HG03575 (cell line): ENCODE measurements around the gene CCNA1.

Experiments
- ATAC-seq: cut with Tn5 transposase; IDR thresholded peaks from one replicate; pipeline ENCODE4 v1.9.1; 2021; ENCODE audit not compliant: unreplicated experiment, insufficient number of reproducible peaks, low FRiP score; ENCODE audit errors: extremely low read depth

The CCNA1 gene

DNA sequence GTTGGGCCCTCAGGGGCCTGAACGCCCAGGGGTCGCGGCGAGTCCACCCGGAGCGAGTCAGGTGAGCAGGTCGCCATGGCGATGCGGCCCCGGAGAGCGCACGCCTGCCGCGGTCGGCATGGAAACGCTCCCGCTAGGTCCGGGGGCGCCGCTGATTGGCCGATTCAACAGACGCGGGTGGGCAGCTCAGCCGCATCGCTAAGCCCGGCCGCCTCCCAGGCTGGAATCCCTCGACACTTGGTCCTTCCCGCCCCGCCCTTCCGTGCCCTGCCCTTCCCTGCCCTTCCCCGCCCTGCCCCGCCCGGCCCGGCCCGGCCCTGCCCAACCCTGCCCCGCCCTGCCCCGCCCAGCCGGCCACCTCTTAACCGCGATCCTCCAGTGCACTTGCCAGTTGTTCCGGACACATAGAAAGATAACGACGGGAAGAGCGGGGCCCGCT is at the start of gene CCNA1:
CCNA1 (plus strand) TSS at position 390 of the 439 bp plus-strand sequence. CDS start 562 bp downstream, outside the sequence.
- no peak for ATAC-seq

DNA sequence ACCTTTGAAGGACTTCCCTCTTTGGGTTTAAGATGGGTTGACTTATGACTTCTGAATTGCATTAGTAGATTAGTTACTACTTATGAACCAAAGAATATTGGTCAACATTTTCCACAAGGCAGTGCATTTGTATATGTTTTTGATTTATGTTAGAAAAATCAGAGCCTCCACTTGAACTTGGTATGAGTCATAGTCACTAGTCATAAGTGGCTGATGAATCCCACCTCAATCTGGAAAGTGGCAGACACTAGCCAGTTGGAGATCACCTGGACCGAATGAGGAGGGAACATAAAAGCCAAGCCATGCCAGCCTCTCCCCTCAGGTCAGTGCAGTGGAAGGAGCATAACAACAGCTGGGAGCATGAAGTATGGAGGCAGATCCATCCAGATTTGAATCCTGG is 46.8 kb upstream of the CCNA1 start:
- no peak for ATAC-seq

DNA sequence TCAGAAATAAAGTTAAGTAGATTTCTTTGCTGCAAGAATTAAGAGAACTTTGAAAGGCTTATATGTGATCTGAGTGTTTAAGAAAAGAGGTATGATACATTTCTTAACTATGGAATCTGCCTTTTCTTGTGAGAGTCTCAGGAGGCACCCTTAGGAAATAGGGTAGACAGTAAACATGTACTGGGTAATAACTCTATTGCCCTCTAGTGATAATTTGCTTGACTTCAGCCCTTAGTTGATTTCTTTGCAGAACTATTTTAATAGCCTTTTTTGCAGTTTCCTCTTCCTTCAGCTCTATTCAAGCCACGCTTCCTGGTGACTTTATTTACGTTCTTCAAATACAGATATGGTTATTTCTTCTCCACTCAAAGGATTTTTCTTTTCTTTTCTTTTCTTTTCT is 37.0 kb upstream of the CCNA1 start:
- no peak for ATAC-seq

DNA sequence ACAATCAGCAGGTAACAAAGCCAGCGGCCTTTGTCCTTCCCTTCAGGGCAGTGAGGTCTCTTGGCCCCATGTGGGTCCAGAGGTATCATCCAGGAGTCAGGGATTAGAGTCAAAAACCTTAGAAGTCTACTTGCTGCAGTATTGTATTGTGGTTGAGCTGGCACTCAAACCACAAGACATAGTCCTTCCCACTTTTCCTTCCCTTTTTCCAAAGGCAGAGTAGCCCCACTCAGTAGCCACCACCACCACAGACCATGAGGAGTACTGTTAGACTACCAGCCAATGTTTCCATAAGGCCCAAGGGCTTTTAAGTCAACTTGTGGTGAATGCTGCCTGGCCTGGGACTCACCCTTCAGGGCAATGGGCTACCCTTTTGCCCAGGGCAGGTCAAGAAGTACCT is 27.1 kb upstream of the CCNA1 start:
- ATAC-seq: no peak

DNA sequence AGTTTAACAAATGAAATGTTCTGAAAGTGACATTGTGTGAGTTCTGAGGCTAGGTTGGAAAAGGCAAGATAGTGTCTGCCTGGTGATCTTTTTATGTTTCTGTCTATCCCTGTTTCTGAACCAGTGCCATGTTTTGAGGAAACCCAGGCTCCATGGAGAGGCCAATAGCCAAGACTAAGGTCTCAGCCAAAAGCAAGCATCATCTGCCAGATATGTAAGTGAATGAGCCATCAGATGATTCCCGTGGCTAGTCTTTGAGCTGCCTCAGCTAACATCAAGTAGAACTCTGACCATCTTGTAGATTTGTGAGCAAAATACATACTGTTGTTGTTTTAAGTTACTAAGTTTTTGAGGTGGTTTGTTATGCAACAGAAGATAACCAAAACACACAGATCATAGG is 19.6 kb upstream of the CCNA1 start:
- ATAC-seq: no peak

DNA sequence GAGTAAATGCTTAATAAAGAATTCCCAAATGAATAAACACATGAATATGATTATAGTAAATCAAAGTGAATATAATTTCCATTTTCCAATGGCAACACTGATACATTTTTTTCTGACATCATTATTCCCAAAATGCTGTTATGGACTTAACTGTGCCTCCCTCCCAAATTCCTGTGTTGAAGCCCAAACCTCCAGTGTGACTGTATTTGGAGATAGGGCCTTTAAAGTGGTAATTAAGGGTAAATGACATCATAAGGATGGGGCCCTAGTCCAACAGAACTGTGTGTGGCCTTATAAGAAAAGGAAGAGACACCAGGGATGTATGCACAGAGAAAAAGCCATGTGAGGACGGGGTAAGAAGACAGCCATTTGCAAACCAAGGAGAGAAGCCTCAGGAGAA is 19.1 kb upstream of the CCNA1 start:
- no peak for ATAC-seq

DNA sequence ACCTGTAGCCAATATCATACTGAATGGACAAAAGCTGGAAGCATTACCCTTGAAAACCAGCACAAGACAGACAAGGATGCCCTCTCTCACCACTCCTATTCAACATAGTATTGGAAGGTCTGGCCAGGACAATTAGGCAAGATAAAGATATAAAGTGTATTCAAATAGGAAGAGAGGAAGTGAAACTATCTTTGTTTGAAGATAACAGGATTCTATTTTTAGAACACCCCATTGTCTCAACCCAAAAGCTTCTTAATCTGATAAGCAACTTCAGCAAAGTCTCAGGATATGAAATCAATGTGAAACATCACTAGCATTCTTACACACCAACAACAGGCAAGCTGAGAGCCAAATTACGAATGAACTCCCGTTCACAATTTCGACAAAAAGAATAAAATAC is 17.8 kb upstream of the CCNA1 start:
- no peak for ATAC-seq

DNA sequence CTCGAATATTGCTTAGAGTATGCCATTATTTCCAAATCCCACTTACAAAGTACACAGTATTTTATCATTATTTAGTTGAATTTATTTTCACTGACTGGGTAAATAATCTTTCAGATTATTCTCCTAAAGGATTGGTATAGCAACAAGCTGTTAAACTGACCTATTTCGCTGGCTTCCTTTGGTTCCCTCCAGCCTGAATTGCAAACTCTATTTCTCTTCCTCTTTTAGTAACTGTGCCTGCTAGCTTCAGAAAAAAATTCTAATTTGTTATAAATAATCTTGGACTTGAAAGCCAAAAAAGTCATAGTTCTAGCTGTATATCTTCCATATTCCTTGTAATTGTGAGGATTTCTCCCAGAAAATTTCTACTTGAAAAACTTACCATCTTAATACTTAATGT is 15.0 kb upstream of the CCNA1 start:
- ATAC-seq: no peak

DNA sequence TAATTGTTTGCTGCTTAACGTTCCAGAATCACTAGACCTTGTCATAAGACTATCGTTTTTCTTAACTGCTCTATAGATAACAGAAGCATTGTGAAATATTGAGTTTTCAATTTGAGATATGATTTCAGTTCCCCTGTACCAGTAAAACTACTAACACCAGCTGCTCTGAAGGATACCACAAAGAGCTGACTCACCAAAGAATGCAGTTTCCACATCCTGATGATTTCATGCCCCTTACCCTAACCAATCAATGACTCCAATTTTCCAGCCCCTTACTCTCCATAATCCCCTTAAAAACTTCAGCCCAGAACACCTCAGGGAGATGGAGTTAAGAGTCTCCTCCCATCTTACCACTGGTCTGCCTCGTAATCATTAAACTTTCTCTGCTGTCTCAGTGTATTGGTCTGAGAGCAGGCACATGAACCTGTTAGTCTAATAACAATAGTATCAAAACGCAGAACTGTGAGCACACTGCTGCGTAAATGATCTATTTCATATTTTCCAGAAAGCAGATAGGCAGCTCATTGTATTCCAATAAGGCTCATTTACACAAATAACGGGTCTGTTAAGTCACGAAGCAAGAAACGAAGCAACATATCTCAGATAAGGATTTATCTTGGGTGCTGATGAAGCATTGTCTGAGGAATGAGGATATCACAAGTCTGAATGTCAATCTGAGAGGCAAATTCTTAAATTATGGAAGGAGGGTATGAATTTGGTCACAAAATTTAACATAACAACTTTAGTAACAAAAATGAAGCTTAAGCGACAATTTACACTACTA is 14.1 kb upstream of the CCNA1 start:
- ATAC-seq: peak; percentile 79

DNA sequence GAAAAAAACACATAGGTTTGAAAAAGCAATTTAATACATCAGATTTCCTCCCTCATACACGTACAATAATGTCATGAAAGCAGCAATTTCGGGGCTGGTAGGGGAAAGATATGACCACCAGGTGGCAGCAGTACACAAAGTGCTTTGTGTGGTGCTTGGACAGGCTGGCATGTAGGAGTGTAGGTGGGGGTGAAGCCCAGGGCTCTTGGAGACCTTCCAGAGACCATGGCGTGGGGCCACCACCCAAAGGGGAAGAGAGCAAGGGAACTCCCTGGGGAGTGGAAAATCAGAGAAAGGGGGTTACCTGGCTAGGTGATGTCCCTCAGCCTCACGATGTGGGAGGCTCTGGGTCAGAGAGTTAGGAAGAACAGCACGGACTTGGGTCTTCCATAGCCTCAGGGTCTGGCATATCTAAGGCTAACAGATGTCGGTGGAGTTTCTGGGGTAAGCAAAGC is 11.8 kb upstream of the CCNA1 start:
- ATAC-seq: no peak

DNA sequence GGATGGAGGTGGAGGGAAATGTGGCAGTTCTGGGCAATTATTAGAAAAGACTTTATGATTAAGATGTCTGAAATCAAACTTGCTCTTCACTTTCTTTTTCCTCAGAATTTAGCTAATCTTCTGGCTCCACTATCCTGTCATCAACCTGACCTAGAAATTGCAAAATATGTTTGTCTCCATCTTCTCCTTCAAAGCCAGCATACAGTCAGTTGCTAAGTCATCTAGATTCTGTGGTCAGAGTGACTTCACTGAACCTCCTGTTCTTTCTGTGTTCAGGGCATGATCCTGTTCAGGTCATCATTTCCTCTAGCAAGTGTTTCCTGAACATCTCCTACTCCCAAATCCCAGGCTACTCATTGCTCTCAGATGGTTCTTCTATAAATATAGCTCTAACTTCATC is 10.8 kb upstream of the CCNA1 start:
- no peak for ATAC-seq

DNA sequence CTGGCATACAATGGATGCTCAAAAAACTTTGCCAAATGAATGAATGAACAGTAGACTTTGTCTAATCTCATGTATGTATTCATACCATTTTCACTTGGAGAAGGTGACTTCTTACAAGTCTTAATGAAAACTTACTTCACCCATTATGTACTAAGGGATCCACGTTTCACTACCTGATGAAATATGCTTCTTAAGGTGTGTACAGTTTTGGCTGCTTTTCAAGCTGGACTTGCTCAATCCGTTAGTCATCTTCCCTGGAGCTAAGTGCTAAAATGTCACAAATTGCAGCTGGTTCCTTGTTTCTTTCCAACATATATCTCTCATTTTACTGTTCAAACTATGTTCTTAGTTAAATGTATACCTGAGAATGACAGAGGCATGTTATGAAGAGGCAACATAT is 4.2 kb upstream of the CCNA1 start:
- no peak for ATAC-seq

DNA sequence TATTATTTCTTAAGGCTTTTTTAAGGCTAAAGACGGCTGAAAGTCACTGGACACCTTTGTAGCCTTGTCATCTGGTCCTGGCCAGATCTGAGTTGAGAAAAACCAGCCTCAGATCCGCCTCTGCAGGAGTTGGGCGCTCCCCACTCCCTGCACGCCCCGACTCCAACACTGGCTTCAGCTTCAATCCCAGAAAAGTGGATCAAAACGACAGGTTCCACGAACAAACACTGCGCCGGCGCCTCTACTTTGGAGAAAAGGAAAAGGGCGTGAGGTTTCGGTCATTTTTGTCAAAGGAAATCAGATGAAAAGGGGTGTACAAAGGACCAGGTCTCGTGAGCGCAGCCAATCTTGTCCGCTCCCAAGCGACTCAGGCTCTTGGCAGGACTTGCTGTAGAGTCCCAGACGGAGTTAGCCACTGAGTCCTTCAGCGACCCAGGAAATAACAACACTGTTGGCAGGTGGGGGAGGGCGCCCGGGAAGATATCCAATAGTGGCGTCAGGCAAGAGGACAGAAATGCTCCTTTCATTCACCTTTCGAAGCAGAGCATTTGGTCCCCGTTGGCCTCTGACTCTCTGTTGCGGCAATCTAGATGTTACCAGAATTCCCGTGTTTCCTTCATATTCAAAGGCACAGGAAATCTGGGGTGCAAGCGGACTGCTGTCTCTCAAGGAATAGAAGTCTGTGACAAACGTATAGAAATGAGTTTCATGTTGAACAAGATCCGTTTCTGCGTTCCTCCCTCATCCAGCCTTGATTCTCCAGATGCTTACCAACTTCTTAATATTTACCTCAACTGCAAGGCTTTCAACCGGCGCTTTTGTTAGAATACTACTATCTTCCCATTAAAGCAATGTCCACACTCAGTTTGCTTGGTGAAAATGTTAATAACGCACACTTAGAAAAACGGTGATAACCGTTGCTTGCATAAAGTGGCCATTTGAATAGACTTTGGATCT is 1.8 kb upstream of the CCNA1 start:
- ATAC-seq: no peak

DNA sequence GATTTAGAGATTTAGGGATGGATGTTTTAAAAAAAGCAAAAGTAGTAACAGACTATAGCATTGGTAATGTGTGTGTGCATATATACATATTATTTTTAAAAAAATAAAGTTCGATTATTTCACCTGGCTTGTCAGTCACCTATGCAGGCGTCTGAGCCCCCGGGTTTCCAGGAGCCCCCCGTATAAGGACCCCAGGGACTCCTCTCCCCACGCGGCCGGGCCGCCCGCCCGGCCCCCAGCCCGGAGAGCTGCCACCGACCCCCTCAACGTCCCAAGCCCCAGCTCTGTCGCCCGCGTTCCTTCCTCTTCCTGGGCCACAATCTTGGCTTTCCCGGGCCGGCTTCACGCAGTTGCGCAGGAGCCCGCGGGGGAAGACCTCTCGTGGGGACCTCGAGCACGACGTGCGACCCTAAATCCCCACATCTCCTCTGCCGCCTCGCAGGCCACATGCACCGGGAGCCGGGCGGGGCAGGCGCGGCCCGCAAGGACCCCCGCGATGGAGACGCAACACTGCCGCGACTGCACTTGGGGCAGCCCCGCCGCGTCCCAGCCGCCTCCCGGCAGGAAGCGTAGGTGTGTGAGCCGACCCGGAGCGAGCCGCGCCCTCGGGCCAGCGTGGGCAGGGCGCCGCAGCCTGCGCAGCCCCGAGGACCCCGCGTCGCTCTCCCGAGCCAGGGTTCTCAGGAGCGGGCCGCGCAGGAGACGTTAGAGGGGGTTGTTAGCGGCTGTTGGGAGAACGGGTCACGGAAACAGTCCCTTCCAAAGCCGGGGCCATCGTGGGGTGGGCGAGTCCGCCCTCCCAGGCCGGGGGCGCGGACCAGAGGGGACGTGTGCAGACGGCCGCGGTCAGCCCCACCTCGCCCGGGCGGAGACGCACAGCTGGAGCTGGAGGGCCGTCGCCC is 840 bp upstream of the CCNA1 start:
- ATAC-seq: no peak

DNA sequence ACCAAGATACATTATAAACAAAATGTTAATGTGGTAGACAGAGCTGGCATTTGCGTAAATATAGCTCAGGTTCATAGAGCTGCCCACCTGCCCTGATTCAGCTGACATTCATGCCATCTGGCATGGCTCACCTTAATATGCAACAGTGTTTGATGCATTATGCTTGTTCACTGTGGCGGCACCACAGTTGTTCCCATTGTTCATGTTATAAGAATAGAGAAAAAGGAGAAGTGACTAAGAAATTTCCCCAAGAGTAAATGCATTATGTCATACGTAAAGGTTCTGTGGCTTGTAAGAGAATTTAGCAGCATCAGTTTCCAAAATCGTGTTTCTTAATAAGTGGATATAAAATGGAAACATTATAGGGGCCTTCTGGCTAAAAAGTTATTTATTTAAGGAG is 4.5 kb downstream of the CCNA1 start:
- no peak for ATAC-seq

DNA sequence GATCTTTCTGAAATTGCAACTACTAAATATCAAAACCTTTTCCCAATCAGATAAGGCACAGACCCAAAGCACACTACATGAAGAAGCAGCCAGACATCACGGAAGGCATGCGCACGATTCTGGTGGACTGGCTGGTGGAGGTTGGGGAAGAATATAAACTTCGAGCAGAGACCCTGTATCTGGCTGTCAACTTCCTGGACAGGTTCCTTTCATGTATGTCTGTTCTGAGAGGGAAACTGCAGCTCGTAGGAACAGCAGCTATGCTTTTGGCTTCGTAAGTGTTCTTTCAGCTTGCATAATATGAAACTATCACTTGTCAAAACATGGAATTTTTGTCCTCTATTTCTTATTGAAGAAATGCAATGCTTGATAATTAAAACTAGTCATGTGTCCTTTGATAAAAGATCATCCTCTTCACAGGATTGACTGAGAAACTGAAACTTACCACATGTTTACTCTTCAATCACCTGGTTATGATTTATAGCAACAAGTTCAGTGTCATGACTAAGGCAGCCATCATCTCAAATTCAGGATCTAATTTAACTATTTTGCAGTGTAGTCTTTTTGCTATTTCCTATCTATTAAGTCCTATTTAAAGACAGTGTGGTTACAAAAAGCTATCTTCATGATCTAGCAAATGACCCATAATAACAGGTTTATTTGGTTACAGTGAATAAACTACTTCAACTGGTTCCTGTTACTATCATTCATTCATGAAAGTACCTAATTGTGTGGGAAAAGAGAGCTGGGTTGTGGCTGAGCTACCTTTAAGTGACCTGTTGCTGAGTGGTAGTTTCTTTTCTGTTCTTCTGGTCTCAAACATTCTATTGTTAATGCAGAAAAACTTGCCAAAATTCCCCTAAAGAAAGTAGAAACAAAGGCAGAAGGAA is 6.5 kb downstream of the CCNA1 start:
- no peak for ATAC-seq

DNA sequence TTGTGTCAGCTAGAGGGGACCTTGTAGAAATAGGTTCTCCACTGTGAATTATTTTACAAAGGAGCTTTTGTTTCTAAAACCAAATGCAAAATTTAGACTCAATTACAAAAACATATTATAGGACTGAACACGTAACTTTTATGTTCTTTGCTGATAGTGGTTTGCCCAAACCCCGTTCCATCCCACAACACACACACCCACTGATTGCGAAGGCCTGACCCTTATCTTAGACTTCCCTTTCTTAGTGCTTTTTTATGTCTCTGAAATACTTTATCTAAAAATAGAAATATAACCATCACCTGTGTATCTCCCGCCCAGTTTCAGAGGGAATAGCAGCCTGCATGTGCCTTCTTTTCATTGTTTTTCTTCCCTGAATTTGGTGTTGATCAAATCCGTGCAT is 13.0 kb downstream of the CCNA1 start:
- ATAC-seq: no peak

DNA sequence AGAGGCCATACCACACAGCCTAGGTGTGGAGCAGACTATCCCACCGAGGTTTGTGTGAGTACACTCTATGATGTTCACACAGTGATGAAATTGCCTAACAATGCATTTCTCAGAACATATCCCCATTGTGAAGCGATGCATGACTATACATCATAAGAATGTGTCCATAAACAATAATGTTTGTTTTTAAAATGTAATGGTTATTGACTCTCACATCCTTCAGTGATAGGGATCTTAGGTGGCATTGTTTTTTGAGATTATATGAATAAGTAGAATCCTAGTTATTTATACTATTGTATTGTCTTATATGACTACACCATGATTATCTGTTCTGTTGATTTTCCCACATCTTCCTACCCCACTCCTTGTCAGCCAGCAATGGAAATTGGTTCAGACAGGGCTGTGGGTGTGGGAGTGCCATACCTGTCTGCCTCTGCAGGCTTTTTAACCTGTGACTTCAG is 13.6 kb downstream of the CCNA1 start:
- ATAC-seq: no peak
